ENCODE data around the gene CAMK2N2. TPM values are rescaled to one million over a fixed set of nuclear protein-coding genes. Genes with fewer than 3 reads are reported as not detected.

Gene CAMK2N2
- total and polyA plus RNA-seq, 2 of the 4 experiments (the other 2 are of a cell fraction): 0.34 TPM; not detected in 1

DNA sequence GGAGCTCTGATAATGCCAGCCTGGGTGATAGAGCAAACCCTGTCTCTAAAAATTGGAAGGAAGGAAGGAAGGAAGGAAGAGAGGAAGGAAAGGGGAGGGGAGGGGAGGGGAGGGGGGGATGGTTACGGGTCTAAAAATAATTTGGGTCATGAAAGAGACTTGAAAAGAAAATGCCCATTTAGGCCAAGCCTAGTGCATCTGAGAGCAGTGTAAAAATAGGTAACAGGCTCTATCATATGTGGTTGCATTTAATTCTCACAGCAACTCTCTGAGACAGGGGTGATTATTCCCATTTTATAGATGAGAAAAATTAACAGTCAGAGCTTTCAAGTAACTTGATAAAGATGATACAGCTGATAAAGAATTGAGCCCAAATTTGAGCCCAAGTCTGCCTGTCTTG, 10.9 kb upstream of the CAMK2N2 start:
- no peak overlapping the region for H2AFZ ChIP-seq (replicated peaks; ENCODE audit: low read length, poor library complexity)
- H4K8ac ChIP-seq (ENCODE audit: low read depth in 2 of 2, low read length in 2 of 2): no peak overlapping the region
- H3K9ac ChIP-seq (ENCODE audit: low read depth, low read length): no peak overlapping the region
- BruUV-seq (replicated peaks): no TSS peak
- no peak overlapping the region for H3K4ac ChIP-seq (ENCODE audit: low read depth, low read length)
- no peak overlapping the region for H3K27ac ChIP-seq (ENCODE audit: insufficient read depth, low read length)
- H4K5ac ChIP-seq (ENCODE audit: low read depth, low read length): no peak overlapping the region
- no peak overlapping the region for H3K18ac ChIP-seq (ENCODE audit: low read depth, low read length)
- H3K14ac ChIP-seq (replicated peaks; ENCODE audit: low read depth, low read length): no peak overlapping the region
- in situ Hi-C loops (cut with MboI; ENCODE audit: low sequenced_read_pairs): loop anchor here (25.0 kb wide), 1 partner anchor 810 kb away; no protein-coding TSS in a partner anchor
- no peaks in the 10 kb centered on the region for H4K20me1 ChIP-seq (ENCODE audit: insufficient read depth, low read length)
- H2BK20ac ChIP-seq (ENCODE audit: low read depth, low read length): no peak overlapping the region
- no CpG with 5 or more reads among the region's 1 CpG for WGBS, 2 experiments (ENCODE audit: extremely low coverage in 2 of 2, insufficient read length in 1 of 2)
- peaks cover 42% of the 10 kb centered on the region for H3K27me3 ChIP-seq (ENCODE audit: control insufficient read depth, insufficient read depth, low read length)
- no peaks in the 10 kb centered on the region for H3K36me3 ChIP-seq (ENCODE audit: control insufficient read depth, insufficient read depth, low read length)
- no peaks in the 10 kb centered on the region for H3K4me1 ChIP-seq (ENCODE audit: control insufficient read depth, insufficient read depth, low read length)
- ChIA-PET POLR2A (ENCODE audit: unreplicated experiment) (no interaction called here), CTCF (interaction anchor here (0.9 kb wide), 1 partner anchor 45 kb away, joined by 4 read pairs; no protein-coding TSS in a partner anchor)
- ATAC-seq (ENCODE audit: low read depth) (no peak), DNase-seq (no peak)
- no peak overlapping the region for H2BK15ac ChIP-seq (ENCODE audit: low read depth, low read length)
- H2BK120ac ChIP-seq (ENCODE audit: low read depth, low read length): no peak overlapping the region
- no peak overlapping the region for H3K4me3 ChIP-seq (ENCODE audit: insufficient read depth, low read depth, low read length)
- H4K91ac ChIP-seq (ENCODE audit: insufficient read depth, low read depth, low read length): no peak overlapping the region
- H2AK9ac ChIP-seq (replicated peaks; ENCODE audit: low read depth, low read length, poor library complexity): no peak overlapping the region
- TF ChIP-seq NFE2L2 (IDR thresholded peaks at IDR 0.05; ENCODE audit: low read depth, low read length) (no peak), RFX5 (IDR thresholded peaks at IDR 0.05; ENCODE audit: low read depth, low read length) (no peak), MAFK (IDR thresholded peaks at IDR 0.05; ENCODE audit: low read depth, low read length) (no peak), MXI1 (IDR thresholded peaks at IDR 0.05; ENCODE audit: borderline replicate concordance, low read depth, low read length) (no peak), RAD21 (IDR thresholded peaks at IDR 0.05; ENCODE audit: low read length) (no peak), SMC3 (IDR thresholded peaks at IDR 0.05; ENCODE audit: low read depth, low read length) (no peak), BHLHE40 (IDR thresholded peaks at IDR 0.05; ENCODE audit: low read depth, low read length) (no peak), POLR2A (IDR thresholded peaks at IDR 0.05; ENCODE audit: low read depth, low read length) (no peak)
- TF ChIP-seq, protein P1, sequence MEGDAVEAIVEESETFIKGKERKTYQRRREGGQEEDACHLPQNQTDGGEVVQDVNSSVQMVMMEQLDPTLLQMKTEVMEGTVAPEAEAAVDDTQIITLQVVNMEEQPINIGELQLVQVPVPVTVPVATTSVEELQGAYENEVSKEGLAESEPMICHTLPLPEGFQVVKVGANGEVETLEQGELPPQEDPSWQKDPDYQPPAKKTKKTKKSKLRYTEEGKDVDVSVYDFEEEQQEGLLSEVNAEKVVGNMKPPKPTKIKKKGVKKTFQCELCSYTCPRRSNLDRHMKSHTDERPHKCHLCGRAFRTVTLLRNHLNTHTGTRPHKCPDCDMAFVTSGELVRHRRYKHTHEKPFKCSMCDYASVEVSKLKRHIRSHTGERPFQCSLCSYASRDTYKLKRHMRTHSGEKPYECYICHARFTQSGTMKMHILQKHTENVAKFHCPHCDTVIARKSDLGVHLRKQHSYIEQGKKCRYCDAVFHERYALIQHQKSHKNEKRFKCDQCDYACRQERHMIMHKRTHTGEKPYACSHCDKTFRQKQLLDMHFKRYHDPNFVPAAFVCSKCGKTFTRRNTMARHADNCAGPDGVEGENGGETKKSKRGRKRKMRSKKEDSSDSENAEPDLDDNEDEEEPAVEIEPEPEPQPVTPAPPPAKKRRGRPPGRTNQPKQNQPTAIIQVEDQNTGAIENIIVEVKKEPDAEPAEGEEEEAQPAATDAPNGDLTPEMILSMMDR (conservative IDR thresholded peaks at IDR 0.05; ENCODE audit: low read depth, low read length): no peak
- TF ChIP-seq, protein P2, sequence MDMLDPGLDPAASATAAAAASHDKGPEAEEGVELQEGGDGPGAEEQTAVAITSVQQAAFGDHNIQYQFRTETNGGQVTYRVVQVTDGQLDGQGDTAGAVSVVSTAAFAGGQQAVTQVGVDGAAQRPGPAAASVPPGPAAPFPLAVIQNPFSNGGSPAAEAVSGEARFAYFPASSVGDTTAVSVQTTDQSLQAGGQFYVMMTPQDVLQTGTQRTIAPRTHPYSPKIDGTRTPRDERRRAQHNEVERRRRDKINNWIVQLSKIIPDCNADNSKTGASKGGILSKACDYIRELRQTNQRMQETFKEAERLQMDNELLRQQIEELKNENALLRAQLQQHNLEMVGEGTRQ (IDR thresholded peaks at IDR 0.05; ENCODE audit: low read depth, low read length): no peak
- no peak overlapping the region for H3K56ac ChIP-seq (ENCODE audit: extremely low read depth, insufficient read depth, low read length)
- no peak overlapping the region for H2BK5ac ChIP-seq (ENCODE audit: low read depth, low read length, poor library complexity, severe bottlenecking)
- peaks cover 3% of the 10 kb centered on the region; the same call in 1 of the 2 replicates for H3K9me1 ChIP-seq (ENCODE audit: insufficient read depth, low read length)
- H3K9me3 ChIP-seq (ENCODE audit: control insufficient read depth, insufficient read depth, low read length): no peaks in the 10 kb centered on the region
- H2AK5ac ChIP-seq (ENCODE audit: low read depth, low read length): no peak overlapping the region
- dilution Hi-C loops (cut with HindIII; ENCODE audit: low sequenced_read_pairs, unreplicated experiment): no loop called here
- no peak overlapping the region for H3K23ac ChIP-seq (ENCODE audit: low read depth, low read length)
- no peak overlapping the region for H3K4me2 ChIP-seq (ENCODE audit: low read depth, low read length)
- no peaks in the 10 kb centered on the region for H3K79me1 ChIP-seq (ENCODE audit: low read depth in 1 of 2, low read length in 2 of 2)
- intact Hi-C loops (cut with micrococcal nuclease): no loop called here

Data from IMR-90 (cell line).